DMS153 treated with DMSO at 0.1 percent for 48 hours (cell line): ENCODE measurements around the gene BRD8.
"Not testable (repeated sequence)": the region's sequence is repeated elsewhere in the genome, so short reads cannot be mapped to it uniquely, and the experiment has no call there.

ENCODE experiments used
- DNase-seq: peaks from one replicate; lab custom pipeline; 2025; ENCODE audit not compliant: unreplicated experiment; lab: John Stamatoyannopoulos, UW

Gene BRD8, protein sequence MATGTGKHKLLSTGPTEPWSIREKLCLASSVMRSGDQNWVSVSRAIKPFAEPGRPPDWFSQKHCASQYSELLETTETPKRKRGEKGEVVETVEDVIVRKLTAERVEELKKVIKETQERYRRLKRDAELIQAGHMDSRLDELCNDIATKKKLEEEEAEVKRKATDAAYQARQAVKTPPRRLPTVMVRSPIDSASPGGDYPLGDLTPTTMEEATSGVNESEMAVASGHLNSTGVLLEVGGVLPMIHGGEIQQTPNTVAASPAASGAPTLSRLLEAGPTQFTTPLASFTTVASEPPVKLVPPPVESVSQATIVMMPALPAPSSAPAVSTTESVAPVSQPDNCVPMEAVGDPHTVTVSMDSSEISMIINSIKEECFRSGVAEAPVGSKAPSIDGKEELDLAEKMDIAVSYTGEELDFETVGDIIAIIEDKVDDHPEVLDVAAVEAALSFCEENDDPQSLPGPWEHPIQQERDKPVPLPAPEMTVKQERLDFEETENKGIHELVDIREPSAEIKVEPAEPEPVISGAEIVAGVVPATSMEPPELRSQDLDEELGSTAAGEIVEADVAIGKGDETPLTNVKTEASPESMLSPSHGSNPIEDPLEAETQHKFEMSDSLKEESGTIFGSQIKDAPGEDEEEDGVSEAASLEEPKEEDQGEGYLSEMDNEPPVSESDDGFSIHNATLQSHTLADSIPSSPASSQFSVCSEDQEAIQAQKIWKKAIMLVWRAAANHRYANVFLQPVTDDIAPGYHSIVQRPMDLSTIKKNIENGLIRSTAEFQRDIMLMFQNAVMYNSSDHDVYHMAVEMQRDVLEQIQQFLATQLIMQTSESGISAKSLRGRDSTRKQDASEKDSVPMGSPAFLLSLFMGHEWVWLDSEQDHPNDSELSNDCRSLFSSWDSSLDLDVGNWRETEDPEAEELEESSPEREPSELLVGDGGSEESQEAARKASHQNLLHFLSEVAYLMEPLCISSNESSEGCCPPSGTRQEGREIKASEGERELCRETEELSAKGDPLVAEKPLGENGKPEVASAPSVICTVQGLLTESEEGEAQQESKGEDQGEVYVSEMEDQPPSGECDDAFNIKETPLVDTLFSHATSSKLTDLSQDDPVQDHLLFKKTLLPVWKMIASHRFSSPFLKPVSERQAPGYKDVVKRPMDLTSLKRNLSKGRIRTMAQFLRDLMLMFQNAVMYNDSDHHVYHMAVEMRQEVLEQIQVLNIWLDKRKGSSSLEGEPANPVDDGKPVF

DNA sequence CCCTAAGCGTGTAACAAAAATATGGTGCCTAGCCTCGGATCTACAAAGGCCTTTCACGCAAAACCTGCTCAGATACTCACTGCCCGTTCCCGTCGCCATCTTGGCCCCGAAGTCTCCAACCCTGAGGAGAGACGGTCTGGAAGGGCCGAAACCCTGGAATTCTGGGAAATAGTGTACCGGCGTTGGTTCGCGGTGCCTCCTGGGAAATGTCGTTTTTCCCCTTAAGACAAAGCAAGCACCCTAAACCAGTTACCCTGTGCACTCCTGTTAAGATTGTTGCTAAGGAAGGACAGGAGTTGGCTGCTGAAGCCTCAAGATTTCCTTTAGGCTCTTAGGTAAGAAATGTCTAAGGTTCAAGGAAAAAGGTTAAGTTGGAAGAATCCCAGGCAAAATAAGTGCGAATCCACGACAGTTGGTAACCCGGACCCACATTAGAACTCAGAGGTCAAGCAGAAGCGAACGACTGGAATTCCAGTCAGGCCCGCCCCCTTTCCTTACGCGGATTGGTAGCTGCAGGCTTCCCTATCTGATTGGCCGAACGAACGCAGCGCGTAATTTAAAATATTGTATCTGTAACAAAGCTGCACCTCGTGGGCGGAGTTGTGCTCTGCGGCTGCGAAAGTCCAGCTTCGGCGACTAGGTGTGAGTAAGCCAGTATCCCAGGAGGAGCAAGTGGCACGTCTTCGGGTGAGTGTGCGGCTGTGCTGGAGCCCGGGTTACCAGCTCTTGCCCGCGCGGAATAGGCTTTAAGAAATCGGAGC lies at the start of gene BRD8, which contains the start of gene KIF20A:
Gene BRD8, minus strand, starts transcription at position 115 of the 761 bp plus-strand sequence. Its CDS starts 16 bp downstream, at position 99.
Gene KIF20A, plus strand, starts transcription at position 597 of the 761 bp plus-strand sequence. CDS start 569 bp downstream, outside the sequence.
- DNase-seq, result peak; percentile 84

DNA sequence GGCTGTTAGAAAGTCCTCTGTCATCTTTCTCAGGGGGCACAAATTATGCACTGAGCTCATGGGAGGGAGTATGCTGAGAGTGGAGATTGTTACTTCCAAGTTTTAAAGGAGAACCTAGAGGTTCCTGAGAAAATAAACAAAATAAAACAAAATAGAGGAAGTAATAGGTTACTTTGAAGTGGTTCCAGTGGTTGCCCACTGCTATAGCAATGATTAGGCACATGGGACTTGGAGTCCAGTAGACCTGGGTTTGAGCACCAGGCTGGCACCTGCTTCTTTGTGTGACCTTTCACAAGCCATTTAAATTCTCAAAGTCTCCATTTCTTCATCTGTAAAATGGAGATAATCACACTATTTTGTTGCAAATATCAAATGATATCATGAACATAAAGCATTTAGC lies 48.5 kb upstream of the BRD8 start:
- no peak for DNase-seq

- DNase-seq, result no peak
Observed at GRCh38 chr5:138224712-138225111, 46.3 kb upstream of the BRD8 start.

GRCh38 chr5:138223532-138223931 lies 45.1 kb upstream of the BRD8 start:
- DNase-seq, result no peak

DNA sequence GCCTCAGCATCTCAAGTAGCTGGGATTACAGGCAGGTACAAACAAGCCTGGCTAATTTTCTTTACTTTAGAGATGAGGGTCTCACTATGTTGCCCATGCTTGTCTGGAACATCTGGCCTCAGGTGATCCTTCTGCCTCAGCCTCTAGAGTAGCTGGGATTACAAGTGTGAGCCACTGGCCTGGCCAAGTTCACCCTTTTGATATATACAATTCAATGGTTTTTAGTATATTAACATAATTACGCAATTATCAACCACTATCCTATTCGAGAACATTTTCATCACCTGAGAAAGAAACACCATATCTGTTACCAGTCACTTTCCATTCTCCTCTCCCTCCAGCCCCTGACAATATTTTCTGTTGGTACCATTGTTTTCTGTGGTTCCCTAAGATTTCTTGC lies 38.4 kb upstream of the BRD8 start:
- no peak for DNase-seq

DNA sequence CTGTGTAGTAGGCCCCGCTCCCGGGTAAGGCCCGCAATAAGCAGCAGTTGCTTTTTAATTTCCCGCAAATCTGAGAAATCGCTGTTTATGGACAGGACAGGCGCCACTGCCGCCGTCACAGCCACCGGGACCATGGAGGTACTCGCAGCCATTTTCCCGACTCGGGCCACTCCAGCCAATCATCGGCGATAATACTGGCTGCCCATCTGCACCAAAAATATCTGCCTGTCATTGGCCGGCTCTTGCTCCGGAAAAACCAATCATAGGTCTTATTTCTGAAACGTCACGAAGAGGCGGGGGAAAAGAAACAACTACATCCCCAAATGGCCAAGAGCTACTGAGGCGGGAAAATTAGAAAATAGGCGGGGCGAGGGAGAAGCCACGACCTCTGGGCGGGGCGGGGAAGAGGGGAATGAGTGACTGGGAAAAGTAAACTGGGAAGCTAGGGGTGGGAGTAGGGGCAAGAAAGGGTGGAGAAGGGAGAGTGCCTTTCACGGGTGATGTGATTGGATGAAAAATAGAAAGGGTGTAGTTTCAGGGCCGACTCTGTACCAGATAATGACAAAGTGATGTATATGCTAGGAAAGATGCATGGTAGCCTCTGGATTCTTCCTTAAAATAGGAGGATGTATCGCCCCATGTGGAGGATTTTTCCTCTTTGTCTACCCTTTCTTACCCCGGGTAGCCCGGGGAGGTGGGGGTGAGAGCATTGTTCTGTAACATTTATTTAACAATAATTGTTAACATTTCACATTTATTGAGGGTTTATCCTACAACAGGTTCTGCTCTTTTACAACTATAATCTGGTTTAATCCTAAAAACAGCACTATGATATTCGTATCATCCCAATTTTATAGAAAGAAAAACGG lies 35.0 kb upstream of the BRD8 start, which contains the start of gene CDC23:
Gene CDC23, minus strand, starts transcription at position 163 of the 869 bp plus-strand sequence. Its CDS starts 11 bp downstream, at position 152.
- peak; percentile 58 for DNase-seq

GRCh38 chr5:138212828-138213160 lies 34.4 kb upstream of the BRD8 start:
- no peak for DNase-seq

DNA sequence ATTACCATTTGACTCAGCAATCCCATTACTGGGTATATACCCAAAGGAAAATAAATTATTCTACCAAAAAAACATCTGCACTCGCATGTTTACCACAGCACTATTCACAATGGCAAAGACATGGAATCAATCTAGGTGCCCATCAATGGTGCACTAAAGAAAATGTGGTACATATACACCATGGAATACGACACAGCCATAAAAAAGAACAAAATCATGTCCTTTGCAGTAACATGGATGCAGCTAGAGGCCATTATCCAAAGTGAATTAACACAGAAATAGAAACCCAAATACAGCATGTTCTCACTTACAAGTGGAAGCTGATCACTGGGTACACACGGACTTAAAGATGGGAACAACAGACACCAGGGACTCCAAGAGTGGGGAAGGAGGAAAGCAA lies 32.6 kb upstream of the BRD8 start:
- no peak for DNase-seq

DNA sequence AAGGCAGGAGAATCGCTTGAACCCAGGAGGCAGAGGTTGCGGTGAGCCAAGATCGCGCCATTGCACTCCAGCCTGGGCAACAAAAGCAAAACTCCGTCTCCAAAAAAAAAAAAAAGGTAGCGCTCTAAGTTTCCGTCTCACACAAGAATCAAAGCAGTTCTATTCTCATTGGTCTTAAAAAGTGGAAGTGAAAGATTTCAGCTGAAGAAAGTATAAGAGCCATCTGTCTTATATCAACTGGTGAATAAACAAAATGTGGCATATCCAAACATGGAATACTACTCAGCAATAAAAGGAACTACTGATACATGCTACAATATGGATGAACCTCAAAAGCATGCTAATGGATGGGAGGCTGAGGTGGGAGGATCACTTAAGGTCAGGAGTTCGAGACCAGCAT lies 15.4 kb upstream of the BRD8 start:
- DNase-seq, result not testable (repeated sequence)

DNA sequence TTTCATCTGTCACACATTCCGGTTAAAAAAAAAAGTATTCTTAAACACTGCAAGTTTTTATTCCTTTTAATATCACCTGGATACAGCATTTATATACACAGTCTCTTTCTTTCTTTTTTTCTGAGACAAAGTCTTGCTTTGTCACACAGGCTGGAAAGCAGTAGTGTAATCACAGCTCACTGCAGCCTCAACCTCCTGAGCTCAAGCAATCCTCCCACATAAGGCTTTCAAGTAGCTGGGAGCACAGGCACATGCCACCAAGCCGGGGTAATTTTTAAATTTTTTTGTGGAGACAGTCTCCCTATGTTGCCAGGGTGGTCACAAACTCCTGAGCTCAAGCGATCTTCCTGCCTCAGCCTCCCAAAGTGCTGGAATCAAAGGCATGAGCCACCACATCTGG lies 14.4 kb upstream of the BRD8 start:
- DNase-seq, result no peak

DNA sequence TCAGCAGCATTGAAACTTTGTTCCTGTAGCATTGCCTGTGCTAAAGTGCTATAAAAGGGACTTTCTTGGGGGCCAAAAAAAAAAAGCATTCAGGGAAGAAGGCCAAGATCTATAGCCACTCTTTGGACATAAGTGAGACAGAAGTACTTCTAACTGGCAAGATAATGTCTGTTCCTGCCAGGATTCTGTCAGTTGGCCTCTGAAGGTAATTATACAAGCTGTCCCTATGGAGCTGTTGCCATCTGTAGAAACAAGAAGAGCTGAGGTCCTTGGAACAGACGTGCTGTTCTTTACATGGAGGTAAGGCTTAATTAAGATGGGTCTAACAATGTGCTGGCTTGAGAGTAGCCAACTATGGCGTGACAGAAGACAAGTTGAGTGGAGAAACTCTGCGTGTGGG lies 10.2 kb upstream of the BRD8 start:
- DNase-seq, result no peak

- no peak for DNase-seq
Observed at GRCh38 chr5:138186002-138186447, 7.6 kb upstream of the BRD8 start.

DNA sequence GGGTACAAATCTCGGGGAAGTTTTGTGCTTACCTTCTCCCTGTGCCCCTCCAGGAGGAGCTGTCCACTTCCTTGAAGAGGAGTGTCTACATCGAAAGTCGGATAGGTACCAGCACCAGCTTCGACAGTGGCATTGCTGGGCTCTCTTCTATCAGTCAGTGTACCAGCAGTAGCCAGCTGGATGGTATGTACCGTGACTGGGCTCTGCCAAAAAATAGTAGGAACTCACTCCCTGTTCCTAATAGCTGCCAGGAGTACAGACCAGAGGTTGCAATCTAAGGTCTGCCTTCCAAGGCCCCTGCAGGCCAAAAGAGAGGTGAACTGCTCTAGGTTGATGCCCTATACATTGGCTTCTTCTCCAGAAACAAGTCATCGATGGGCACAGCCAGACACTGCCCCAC lies 4.4 kb upstream of the BRD8 start:
- DNase-seq, result no peak

- no peak for DNase-seq
Observed at GRCh38 chr5:138180841-138181240, 2.4 kb upstream of the BRD8 start.

DNA sequence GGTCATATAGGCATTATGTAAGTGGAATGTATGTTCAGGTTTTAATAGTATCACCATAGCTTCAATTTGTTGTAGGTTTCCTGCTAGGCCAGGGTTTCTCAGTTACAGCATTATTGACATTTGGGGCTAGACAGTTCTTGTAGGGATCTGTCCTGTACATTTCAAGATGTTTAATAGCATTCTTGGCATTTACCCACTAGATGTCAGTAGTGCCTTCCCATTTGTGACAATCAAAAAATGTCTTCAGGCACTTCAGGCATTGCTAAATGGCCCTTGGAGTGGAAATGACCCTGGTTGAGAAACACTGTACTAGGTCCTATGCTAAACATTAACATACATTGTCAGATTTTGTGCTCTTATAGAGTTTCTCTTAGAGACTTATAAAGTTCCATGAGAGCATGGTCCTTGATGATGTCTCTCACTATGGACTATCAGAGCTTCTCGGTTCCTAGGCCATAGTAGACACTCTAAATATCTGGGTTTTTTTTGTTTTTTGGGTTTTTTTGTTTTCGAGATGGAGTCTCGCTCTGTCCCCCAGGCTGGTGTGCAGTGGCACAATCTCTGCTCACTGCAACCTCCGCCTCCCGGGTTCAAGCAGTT lies 1.9 kb upstream of the BRD8 start:
- no peak for DNase-seq

DNA sequence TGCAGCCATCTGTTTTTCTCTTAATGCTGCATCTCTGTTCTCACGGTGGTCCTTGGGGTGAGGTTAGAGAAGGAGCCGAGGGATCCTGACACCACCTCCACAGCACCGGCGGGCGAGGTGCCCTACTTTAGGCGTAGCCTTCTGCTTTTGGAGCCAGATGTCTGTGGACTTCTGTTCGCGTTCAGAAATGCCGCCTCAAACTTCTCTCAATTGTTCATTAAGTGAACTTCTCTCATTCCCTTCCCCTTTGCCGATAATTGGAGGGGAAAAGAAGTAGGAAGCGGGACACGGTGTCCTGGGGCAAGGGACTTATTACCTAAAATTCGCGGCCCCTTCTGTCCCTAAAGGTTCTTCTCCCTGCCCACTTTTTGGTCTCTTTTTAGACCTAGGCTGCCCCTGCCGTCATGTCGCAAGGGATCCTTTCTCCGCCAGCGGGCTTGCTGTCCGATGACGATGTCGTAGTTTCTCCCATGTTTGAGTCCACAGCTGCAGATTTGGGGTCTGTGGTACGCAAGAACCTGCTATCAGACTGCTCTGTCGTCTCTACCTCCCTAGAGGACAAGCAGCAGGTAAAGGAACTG lies 937 bp upstream of the BRD8 start:
- DNase-seq, result no peak

DNA sequence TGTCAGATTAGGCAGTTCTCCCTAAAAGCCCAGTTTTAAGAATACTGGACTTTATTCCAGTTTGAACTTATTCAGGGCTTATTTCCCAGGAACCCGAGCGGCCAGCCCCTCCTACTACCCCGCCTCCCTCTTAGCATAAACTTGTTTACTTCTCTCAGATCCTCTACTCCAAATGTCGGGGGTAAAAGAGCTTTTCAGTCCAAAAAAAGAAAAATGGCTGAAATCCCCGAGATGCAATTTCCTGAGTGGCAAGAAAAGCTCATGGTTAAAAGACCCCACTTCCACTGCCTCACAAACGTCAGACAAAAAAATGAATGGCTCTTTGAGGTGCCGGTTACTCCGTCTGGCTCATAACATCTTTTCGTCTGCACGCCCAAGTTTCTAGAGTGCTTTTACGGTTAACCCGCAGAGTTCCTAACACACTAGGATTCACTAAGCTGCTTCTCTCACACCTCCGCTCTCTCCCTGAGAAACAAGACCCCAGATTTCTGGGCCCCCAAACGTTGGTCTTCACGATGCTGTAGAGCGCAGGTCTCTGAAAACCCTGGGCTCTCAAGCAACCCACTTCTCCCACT lies 402 bp downstream of the BRD8 start:
- DNase-seq, result no peak

GRCh38 chr5:138170299-138170698 lies 8.1 kb downstream of the BRD8 start:
- DNase-seq, result no peak
